ENCODE data around the gene FOXD4.
"Not testable (repeated sequence)": the region's sequence is repeated elsewhere in the genome, so short reads cannot be mapped to it uniquely, and the experiment has no call there.

FOXD4 gene

GRCh38 chr9:90851-91250, 27.4 kb downstream of the FOXD4 start:
- DNase-seq, result not testable (repeated sequence)

- DNase-seq, result not testable (repeated sequence)
Observed at GRCh38 chr9:88396-89037, 29.7 kb downstream of the FOXD4 start.

GRCh38 chr9:87860-88259, 30.4 kb downstream of the FOXD4 start:
- DNase-seq, result not testable (repeated sequence)

GRCh38 chr9:87105-87504, 31.1 kb downstream of the FOXD4 start:
- DNase-seq, result not testable (repeated sequence)

GRCh38 chr9:86697-87096, 31.5 kb downstream of the FOXD4 start:
- DNase-seq, result not testable (repeated sequence)

GRCh38 chr9:82932-83689, 35.1 kb downstream of the FOXD4 start:
- not testable (repeated sequence) for DNase-seq

- not testable (repeated sequence) for DNase-seq
Observed at GRCh38 chr9:78333-78732, 39.9 kb downstream of the FOXD4 start.

- DNase-seq, result not testable (repeated sequence)
Observed at GRCh38 chr9:76389-76788, 41.8 kb downstream of the FOXD4 start.

GRCh38 chr9:73900-74525, 44.2 kb downstream of the FOXD4 start:
- DNase-seq, result not testable (repeated sequence)

- not testable (repeated sequence) for DNase-seq
Observed at GRCh38 chr9:73076-73899, 44.9 kb downstream of the FOXD4 start.
